HG02884 (cell line): ENCODE measurements around the gene SERAC1.
"Not testable (repeated sequence)": the region's sequence is repeated elsewhere in the genome, so short reads cannot be mapped to it uniquely, and the experiment has no call there.

Experiments
- ATAC-seq: cut with Tn5 transposase; IDR thresholded peaks from one replicate; pipeline ENCODE4 v1.9.1; 2021; ENCODE audit warnings: mild to moderate bottlenecking, moderate library complexity; ENCODE audit not compliant: unreplicated experiment

The SERAC1 gene

DNA sequence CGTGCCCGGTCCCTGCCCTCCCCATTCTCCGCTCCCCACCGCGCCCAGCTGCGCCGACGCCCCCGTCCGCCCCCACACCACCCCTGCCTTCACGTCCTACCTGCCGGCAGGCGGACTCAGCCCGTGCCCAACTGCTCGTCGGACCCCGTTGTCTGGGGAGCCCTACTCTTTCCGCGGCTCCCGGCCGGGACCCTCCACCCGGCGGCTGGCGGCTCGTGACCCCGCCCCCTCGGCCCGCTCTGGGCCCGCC, at the start of gene SERAC1:
Gene SERAC1 (minus strand): TSS at position 223 of the 250 bp plus-strand sequence. CDS start 9,899 bp downstream, outside the sequence.
- no peak for ATAC-seq

GRCh38 chr6:158213925-158214674, 46.0 kb upstream of the SERAC1 start:
- ATAC-seq = peak; percentile 84

GRCh38 chr6:158211273-158212055, 43.4 kb upstream of the SERAC1 start:
- no peak for ATAC-seq

GRCh38 chr6:158209582-158210333, 41.7 kb upstream of the SERAC1 start:
- ATAC-seq = not testable (repeated sequence)

GRCh38 chr6:158208226-158209030, 40.4 kb upstream of the SERAC1 start:
- not testable (repeated sequence) for ATAC-seq

- peak; percentile 95 for ATAC-seq
Measured at GRCh38 chr6:158207422-158207788, 39.3 kb upstream of the SERAC1 start.

DNA sequence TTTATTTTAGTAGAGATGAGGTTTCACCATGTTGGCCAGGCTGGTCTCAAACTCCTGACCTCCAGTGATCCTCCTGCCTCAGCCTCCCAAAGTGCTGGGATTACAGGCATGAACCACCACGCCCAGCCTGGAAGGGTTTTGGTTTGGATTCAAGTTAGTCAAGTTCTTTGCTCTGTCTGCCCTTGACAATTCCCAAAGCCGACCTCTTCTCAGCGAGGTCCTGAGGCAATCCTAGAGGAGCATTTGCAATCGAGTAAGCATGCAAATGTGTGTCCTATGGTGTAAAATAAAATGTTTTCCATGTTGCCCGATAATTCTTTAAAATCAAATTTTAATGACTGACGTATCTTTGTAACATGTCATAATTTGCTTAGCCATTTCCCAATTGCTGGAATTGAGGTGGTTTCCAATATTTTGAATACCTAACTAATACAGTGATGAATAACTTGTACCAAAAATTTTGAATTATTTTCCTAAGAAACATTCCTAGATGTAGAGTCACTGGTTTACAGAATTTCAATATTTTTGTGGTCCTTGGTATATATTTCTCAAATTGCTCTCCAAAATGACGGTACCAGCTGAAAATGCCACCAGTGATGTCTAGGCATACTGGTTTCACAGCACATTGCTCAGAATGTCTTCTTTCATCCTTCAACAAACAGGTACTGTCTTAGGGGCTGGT, 38.8 kb upstream of the SERAC1 start:
- ATAC-seq = peak; percentile 24

DNA sequence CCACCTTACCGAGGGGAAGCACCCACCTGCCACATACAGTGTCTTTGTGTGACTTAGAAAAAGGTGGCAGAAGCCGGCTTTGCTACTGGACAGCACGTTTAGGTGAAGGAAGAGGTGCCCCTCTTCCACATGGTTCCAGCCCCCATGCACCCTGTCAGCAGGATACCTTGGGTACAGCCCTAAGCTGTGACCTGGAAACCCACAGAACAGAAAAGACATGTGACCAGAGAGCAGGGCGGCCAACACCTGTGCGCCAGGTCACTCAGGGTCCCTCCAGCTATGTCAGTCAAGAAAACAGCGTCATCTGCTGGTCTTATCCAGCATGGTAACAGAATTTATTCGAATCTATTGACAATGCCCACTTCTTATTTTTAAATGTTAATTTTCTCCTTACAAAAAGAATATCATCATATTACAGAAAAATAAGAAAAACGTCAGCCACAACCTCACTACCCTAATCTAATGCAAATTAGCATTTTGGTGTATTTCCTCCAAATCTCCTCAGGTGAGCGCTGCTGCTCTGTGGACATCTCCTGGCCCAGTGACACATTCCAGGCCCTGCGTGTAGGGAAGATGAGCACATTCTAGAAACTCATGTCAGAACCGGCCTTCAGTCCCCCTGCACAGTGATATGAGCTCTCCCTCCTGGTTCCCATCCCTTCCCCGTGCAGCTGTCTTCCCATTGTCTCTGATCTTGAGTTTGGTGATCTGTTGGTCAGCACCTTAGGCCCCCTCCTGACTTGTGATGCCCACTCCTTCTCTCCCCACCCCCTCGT, 37.3 kb upstream of the SERAC1 start:
- no peak for ATAC-seq

- ATAC-seq = no peak
Measured at GRCh38 chr6:158198461-158198860, 30.4 kb upstream of the SERAC1 start.

GRCh38 chr6:158194487-158195280, 26.6 kb upstream of the SERAC1 start:
- no peak for ATAC-seq

DNA sequence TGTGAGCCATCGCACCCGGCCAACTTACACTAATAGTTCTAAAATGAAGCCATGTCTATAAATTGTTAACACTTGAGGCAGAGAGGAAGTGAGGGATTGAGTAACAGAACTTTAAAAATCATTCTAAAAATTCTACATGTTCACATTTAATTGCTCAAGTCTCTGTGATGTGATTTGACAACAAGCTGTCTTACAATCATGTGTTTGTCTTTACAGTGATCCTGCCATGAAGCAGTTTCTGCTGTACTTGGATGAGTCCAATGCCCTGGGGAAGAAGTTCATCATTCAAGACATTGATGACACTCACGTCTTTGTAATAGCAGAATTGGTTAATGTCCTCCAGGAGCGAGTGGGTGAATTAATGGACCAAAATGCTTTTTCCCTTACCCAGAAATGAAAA, 23.7 kb upstream of the SERAC1 start:
- no peak for ATAC-seq

DNA sequence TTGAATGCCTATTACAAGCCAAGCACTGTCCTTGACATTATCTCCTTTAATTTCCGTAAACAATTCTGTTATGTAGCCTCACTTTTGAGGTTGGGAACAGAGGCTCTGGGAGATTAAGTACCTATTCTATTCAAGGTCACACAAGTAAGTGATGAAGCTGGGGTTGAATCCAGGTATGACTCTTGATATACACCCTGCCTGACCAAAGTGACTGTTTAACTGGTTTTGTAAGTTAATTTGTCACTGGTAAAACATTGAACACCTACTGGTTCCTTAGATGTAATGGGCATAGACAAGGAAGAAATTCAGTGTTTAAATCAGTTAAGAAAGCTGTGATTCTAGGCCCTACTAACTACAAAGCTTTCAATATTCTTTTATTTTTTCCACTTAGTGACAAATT, 23.0 kb upstream of the SERAC1 start:
- ATAC-seq = no peak

DNA sequence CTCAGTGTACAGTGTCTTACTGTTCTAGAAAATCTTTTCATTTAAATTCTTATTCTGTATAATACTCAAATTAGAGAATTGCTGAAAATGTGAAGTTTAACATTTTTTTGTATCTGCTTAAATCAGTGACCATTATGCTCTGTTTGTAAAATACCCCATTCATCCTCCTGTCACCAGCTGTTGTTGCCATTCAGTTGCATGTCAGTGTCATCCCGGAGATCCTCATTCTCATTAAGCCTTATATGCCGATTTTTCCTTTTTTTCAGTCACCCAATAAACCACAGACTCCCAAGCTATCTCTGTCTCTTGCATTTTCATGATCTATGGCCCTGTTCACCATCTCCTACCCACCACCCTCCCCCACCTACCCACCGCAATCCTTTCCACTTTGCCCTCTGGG, 20.5 kb upstream of the SERAC1 start:
- ATAC-seq = no peak

GRCh38 chr6:158185729-158186456, 17.8 kb upstream of the SERAC1 start:
- ATAC-seq = no peak

- ATAC-seq = no peak
Measured at GRCh38 chr6:158184608-158185007, 16.5 kb upstream of the SERAC1 start.

GRCh38 chr6:158183174-158183972, 15.3 kb upstream of the SERAC1 start:
- ATAC-seq = not testable (repeated sequence)

DNA sequence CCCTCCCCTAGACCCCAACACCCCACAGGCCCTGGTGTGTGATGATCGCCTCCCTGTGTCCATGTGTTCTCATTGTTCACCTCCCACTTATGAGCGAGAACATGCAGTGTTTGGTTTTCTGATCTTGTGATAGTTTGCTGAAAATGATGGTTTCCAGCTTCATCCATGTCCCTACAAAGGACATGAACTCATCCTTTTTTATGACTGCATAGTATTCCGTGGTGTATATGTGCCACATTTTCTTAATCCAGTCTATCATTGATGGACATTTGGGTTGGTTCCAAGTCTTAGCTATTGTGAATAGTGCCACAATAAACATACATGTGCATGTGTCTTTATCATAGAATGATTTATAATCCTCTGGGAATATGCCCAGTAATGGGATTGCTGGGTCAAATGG, 9.7 kb upstream of the SERAC1 start:
- not testable (repeated sequence) for ATAC-seq
